ENCODE measurements around the gene GPR87. TPM values are rescaled to one million over a fixed set of nuclear protein-coding genes. Genes with fewer than 3 reads are reported as not detected.

The GPR87 gene
- total and polyA plus RNA-seq, 2 experiments from 2014 or later, result 0.22 TPM; not detected in 1

- in situ Hi-C loops (cut with MboI), result loop anchor here (10.0 kb wide), 3 partner anchors 356 to 616 kb away; no protein-coding TSS in a partner anchor
Measured at GRCh38 chr3:151299006-151299405, 17.6 kb downstream of the GPR87 start.

GRCh38 chr3:151297429-151297828 lies 19.2 kb downstream of the GPR87 start:
- in situ Hi-C loops (cut with MboI), result loop anchor here (10.0 kb wide), 3 partner anchors 357 to 617 kb away; no protein-coding TSS in a partner anchor
- TF ChIP-seq EZH2 (IDR thresholded peaks at IDR 0.05; ENCODE audit: insufficient read depth, poor library complexity, severe bottlenecking) (no peak), EZH2phosphoT487 (IDR thresholded peaks at IDR 0.05; ENCODE audit: insufficient read depth, low read depth) (no peak)

More at GRCh38 chr3:151299006-151299405, 17.6 kb downstream of the GPR87 start:
- DNase-seq, result no peak
- Histone ChIP-seq H3F3A (ENCODE audit: insufficient read depth) (peaks cover 6% of the 10 kb centered on the region), H2AFZ (no peak overlapping the region), H3K4me3 (no peak overlapping the region), H3K79me2 (ENCODE audit: insufficient read depth) (no peaks in the 10 kb centered on the region), H3K27me3 (replicated peaks; ENCODE audit: insufficient read depth) (no peaks in the 10 kb centered on the region), H3K9me3 (ENCODE audit: low read depth) (no peaks in the 10 kb centered on the region), H3K27ac (no peak overlapping the region), H3K9me2 (ENCODE audit: insufficient read depth) (no peaks in the 10 kb centered on the region), H3K36me3 (ENCODE audit: low read depth) (no peaks in the 10 kb centered on the region), H3K4me2 (ENCODE audit: unreplicated experiment) (no peak overlapping the region), H4K20me1 (ENCODE audit: insufficient read depth) (no peaks in the 10 kb centered on the region), H3K9ac (no peak overlapping the region), H3K4me1 (ENCODE audit: insufficient read depth) (peaks cover 19% of the 10 kb centered on the region)
- WGBS, 2 experiments (ENCODE audit: low coverage in 1 of 2, low lambda C conversion rate in 2 of 2, missing lambda C conversion rate in 2 of 2), result 88 to 89% methylated on average over 2 of the region's 2 CpGs
- TF ChIP-seq EZH2phosphoT487 (IDR thresholded peaks at IDR 0.05; ENCODE audit: insufficient read depth, low read depth) (no peak), EZH2 (IDR thresholded peaks at IDR 0.05; ENCODE audit: insufficient read depth, poor library complexity, severe bottlenecking) (no peak)

GRCh38 chr3:151296226-151296625 lies 20.4 kb downstream of the GPR87 start:
- no peak overlapping the region for H3K27ac ChIP-seq
- peaks cover 1% of the 10 kb centered on the region for H3F3A ChIP-seq (ENCODE audit: insufficient read depth)
- H3K9me2 ChIP-seq (ENCODE audit: insufficient read depth), result no peaks in the 10 kb centered on the region
- H3K4me3 ChIP-seq, result no peak overlapping the region
- no peaks in the 10 kb centered on the region for H3K79me2 ChIP-seq (ENCODE audit: insufficient read depth)
- no peaks in the 10 kb centered on the region for H3K27me3 ChIP-seq (replicated peaks; ENCODE audit: insufficient read depth)
- H3K9ac ChIP-seq, result no peak overlapping the region
- no peaks in the 10 kb centered on the region for H4K20me1 ChIP-seq (ENCODE audit: insufficient read depth)
- peaks cover 4% of the 10 kb centered on the region for H3K4me1 ChIP-seq (ENCODE audit: insufficient read depth)
- no peak for DNase-seq
- WGBS, 2 experiments (ENCODE audit: low coverage in 1 of 2, low lambda C conversion rate in 2 of 2, missing lambda C conversion rate in 2 of 2), result 97 to 98% methylated on average over 3 of the region's 3 CpGs
- no peak overlapping the region for H3K4me2 ChIP-seq (ENCODE audit: unreplicated experiment)
- in situ Hi-C loops (cut with MboI), result loop anchor here (10.0 kb wide), 3 partner anchors 359 to 619 kb away; no protein-coding TSS in a partner anchor
- H2AFZ ChIP-seq, result no peak overlapping the region
- no peak for TF ChIP-seq EZH2 (IDR thresholded peaks at IDR 0.05; ENCODE audit: insufficient read depth, poor library complexity, severe bottlenecking)
- no peak for TF ChIP-seq EZH2phosphoT487 (IDR thresholded peaks at IDR 0.05; ENCODE audit: insufficient read depth, low read depth)
- H3K36me3 ChIP-seq (ENCODE audit: low read depth), result no peaks in the 10 kb centered on the region
- no peaks in the 10 kb centered on the region for H3K9me3 ChIP-seq (ENCODE audit: low read depth)

More at GRCh38 chr3:151297429-151297828, 19.2 kb downstream of the GPR87 start:
- no peaks in the 10 kb centered on the region for H4K20me1 ChIP-seq (ENCODE audit: insufficient read depth)
- H3F3A ChIP-seq (ENCODE audit: insufficient read depth), result peaks cover 6% of the 10 kb centered on the region
- no peaks in the 10 kb centered on the region for H3K9me3 ChIP-seq (ENCODE audit: low read depth)
- H3K4me2 ChIP-seq (ENCODE audit: unreplicated experiment), result no peak overlapping the region
- no peaks in the 10 kb centered on the region for H3K9me2 ChIP-seq (ENCODE audit: insufficient read depth)
- H3K4me3 ChIP-seq, result no peak overlapping the region
- no peak for DNase-seq
- no peak overlapping the region for H3K9ac ChIP-seq
- H3K4me1 ChIP-seq (ENCODE audit: insufficient read depth), result peaks cover 13% of the 10 kb centered on the region
- H3K36me3 ChIP-seq (ENCODE audit: low read depth), result no peaks in the 10 kb centered on the region
- no peaks in the 10 kb centered on the region for H3K27me3 ChIP-seq (replicated peaks; ENCODE audit: insufficient read depth)
- no peak overlapping the region for H3K27ac ChIP-seq
- H3K79me2 ChIP-seq (ENCODE audit: insufficient read depth), result no peaks in the 10 kb centered on the region
- no peak overlapping the region for H2AFZ ChIP-seq
- 71 to 73% methylated on average over 2 of the region's 2 CpGs for WGBS, 2 experiments (ENCODE audit: low coverage in 1 of 2, low lambda C conversion rate in 2 of 2, missing lambda C conversion rate in 2 of 2)

- Histone ChIP-seq H3K36me3 (ENCODE audit: low read depth) (no peaks in the 10 kb centered on the region), H3K9ac (no peak overlapping the region), H3K4me2 (ENCODE audit: unreplicated experiment) (no peak overlapping the region), H3K79me2 (ENCODE audit: insufficient read depth) (no peaks in the 10 kb centered on the region), H3F3A (ENCODE audit: insufficient read depth) (no peaks in the 10 kb centered on the region), H3K4me3 (no peak overlapping the region), H3K27me3 (replicated peaks; ENCODE audit: insufficient read depth) (no peaks in the 10 kb centered on the region), H3K9me2 (ENCODE audit: insufficient read depth) (no peaks in the 10 kb centered on the region), H3K4me1 (ENCODE audit: insufficient read depth) (no peaks in the 10 kb centered on the region), H3K9me3 (ENCODE audit: low read depth) (no peaks in the 10 kb centered on the region), H2AFZ (no peak overlapping the region), H3K27ac (no peak overlapping the region), H4K20me1 (ENCODE audit: insufficient read depth) (no peaks in the 10 kb centered on the region)
- WGBS, 2 experiments (ENCODE audit: low coverage in 1 of 2, low lambda C conversion rate in 2 of 2, missing lambda C conversion rate in 2 of 2), result 88% methylated on average over 6 of the region's 6 CpGs
- DNase-seq, result no peak
- TF ChIP-seq EZH2 (IDR thresholded peaks at IDR 0.05; ENCODE audit: insufficient read depth, poor library complexity, severe bottlenecking) (no peak), EZH2phosphoT487 (IDR thresholded peaks at IDR 0.05; ENCODE audit: insufficient read depth, low read depth) (no peak)
- in situ Hi-C loops (cut with MboI), result loop anchor here (10.0 kb wide), 3 partner anchors 362 to 622 kb away; no protein-coding TSS in a partner anchor
Measured at GRCh38 chr3:151293127-151293526, 23.5 kb downstream of the GPR87 start.
